HepG2 (cell line): ENCODE results near the gene OSR1. TPM values are rescaled to one million over a fixed set of nuclear protein-coding genes. Genes with fewer than 3 reads are reported as not detected.

Experiments used
- BRD4 ChIP-seq: sonication (generic); formaldehyde crosslinking; IDR thresholded peaks from 2 replicates; pipeline ENCODE4 v1.4.0; 2020; ENCODE audit warnings: missing genetic modification reagents
- CHD2 ChIP-seq: IDR thresholded peaks from 2 replicates; pipeline ENCODE4 v1.6.1; 2011; ENCODE audit warnings: low read depth, low read length, improper control_type of control experiment
- DBP ChIP-seq: sonication (generic); formaldehyde crosslinking; IDR thresholded peaks from 2 replicates; pipeline ENCODE4 v1.4.0; 2020; ENCODE audit warnings: missing genetic modification reagents; ENCODE audit errors: not compliant biosample characterization
- FOXK1 ChIP-seq: sonication (generic); formaldehyde crosslinking; IDR thresholded peaks from 2 replicates; pipeline ENCODE4 v1.4.0; 2020; ENCODE audit warnings: low read depth, missing genetic modification reagents, borderline replicate concordance
- HES4 ChIP-seq: sonication (generic); formaldehyde crosslinking; IDR thresholded peaks from 2 replicates; pipeline ENCODE4 v1.9.0; 2021; ENCODE audit warnings: mild to moderate bottlenecking, missing genetic modification reagents, borderline replicate concordance
- HOXA7 ChIP-seq: sonication (generic); formaldehyde crosslinking; IDR thresholded peaks from 2 replicates; pipeline ENCODE4 v1.8.1; 2022; ENCODE audit warnings: mild to moderate bottlenecking, missing genetic modification reagents, moderate library complexity
- MBD4 ChIP-seq: IDR thresholded peaks from 2 replicates; pipeline ENCODE4 v1.6.1; 2012; ENCODE audit warnings: low read length, inconsistent platforms, borderline replicate concordance
- MYC ChIP-seq: sonication (generic); formaldehyde crosslinking; IDR thresholded peaks from 2 replicates; pipeline ENCODE4 v1.9.0; 2021; ENCODE audit warnings: missing genetic modification reagents, borderline replicate concordance
- PCBP2 ChIP-seq: fragments of 200-400 bp; formaldehyde crosslinking; optimal IDR thresholded peaks from 2 replicates; pipeline ENCODE3; 2018; ENCODE audit warnings: low read length, low read depth; ENCODE audit not compliant: poor library complexity, severe bottlenecking
- SCMH1 ChIP-seq: sonication (generic); formaldehyde crosslinking; IDR thresholded peaks from 2 replicates; pipeline ENCODE4 v1.9.0; 2021; ENCODE audit warnings: missing genetic modification reagents, mild to moderate bottlenecking, borderline replicate concordance
- SIN3B ChIP-seq: fragments of 150-350 bp; IDR thresholded peaks from 2 replicates; pipeline ENCODE4 v1.6.1; 2014; ENCODE audit warnings: low read length
- YEATS2 ChIP-seq: sonication (generic); formaldehyde crosslinking; IDR thresholded peaks from 2 replicates; pipeline ENCODE4 v1.4.0; 2020; ENCODE audit warnings: missing genetic modification reagents, borderline replicate concordance
- ZNF263 ChIP-seq: sonication (generic); formaldehyde crosslinking; IDR thresholded peaks from 2 replicates; pipeline ENCODE4 v1.4.0; 2020; ENCODE audit warnings: missing genetic modification reagents
- ZNF512B ChIP-seq: sonication (generic); formaldehyde crosslinking; IDR thresholded peaks from 2 replicates; pipeline ENCODE4 v1.5.1; 2020; ENCODE audit warnings: missing genetic modification reagents, mild to moderate bottlenecking, borderline replicate concordance
- ZNF720 ChIP-seq: sonication (generic); formaldehyde crosslinking; IDR thresholded peaks from 2 replicates; pipeline ENCODE4 v1.4.0; 2020; ENCODE audit warnings: missing genetic modification reagents
- ZNF782 ChIP-seq: sonication (generic); formaldehyde crosslinking; IDR thresholded peaks from 2 replicates; pipeline ENCODE4 v1.4.0; 2020; ENCODE audit warnings: missing genetic modification reagents, mild to moderate bottlenecking, borderline replicate concordance
- ZSCAN5A ChIP-seq: sonication (generic); formaldehyde crosslinking; IDR thresholded peaks from 2 replicates; pipeline ENCODE4 v1.8.0; 2022; ENCODE audit warnings: mild to moderate bottlenecking, missing genetic modification reagents, borderline replicate concordance
- ZUFSP ChIP-seq: sonication (generic); formaldehyde crosslinking; IDR thresholded peaks from 2 replicates; pipeline ENCODE4 v1.9.0; 2021; ENCODE audit warnings: missing genetic modification reagents, mild to moderate bottlenecking, borderline replicate concordance
- polyA plus RNA-seq, 8 experiments: library from polyadenylated mRNA; depleted of rRNA in 3 of 8; stranded (reverse) in 7 of 8; unstranded in 1 of 8; fragments of >200 nt; fragmentation: Illumina TruSeq in 4 of 8; extraction: Trizol in 4 of 8; gene quantifications; 2 replicates each; pipeline versions ENCODE4 v1.2.1 to v1.2.3, GENCODE V29; 2011 to 2016; ENCODE audit warnings: low read depth in 4 of 8, missing spikeins in 1 of 8, mixed read lengths in 1 of 8; ENCODE audit not compliant: insufficient read depth in 1 of 8
- total RNA-seq, 5 experiments: library from RNA; depleted of rRNA; stranded (reverse); fragments of >200 nt; fragmentation: Illumina TruSeq; extraction: Trizol; gene quantifications; 2 replicates each; pipeline ENCODE4 v1.2.3, GENCODE V29; 2016; ENCODE audit warnings: low read depth in 1 of 5
- TF ChIP-seq, protein P1 (sequence below): sonication (generic); formaldehyde crosslinking; conservative IDR thresholded peaks from 2 replicates; pipeline ENCODE4 v1.8.0; 2022; ENCODE audit warnings: missing genetic modification reagents

OSR1 gene
- total and polyA plus RNA-seq, 2 of the 13 experiments (the other 11 are each of a cell fraction or from before 2014, with no cell fraction given): 0.63 to 1.1 TPM

DNA sequence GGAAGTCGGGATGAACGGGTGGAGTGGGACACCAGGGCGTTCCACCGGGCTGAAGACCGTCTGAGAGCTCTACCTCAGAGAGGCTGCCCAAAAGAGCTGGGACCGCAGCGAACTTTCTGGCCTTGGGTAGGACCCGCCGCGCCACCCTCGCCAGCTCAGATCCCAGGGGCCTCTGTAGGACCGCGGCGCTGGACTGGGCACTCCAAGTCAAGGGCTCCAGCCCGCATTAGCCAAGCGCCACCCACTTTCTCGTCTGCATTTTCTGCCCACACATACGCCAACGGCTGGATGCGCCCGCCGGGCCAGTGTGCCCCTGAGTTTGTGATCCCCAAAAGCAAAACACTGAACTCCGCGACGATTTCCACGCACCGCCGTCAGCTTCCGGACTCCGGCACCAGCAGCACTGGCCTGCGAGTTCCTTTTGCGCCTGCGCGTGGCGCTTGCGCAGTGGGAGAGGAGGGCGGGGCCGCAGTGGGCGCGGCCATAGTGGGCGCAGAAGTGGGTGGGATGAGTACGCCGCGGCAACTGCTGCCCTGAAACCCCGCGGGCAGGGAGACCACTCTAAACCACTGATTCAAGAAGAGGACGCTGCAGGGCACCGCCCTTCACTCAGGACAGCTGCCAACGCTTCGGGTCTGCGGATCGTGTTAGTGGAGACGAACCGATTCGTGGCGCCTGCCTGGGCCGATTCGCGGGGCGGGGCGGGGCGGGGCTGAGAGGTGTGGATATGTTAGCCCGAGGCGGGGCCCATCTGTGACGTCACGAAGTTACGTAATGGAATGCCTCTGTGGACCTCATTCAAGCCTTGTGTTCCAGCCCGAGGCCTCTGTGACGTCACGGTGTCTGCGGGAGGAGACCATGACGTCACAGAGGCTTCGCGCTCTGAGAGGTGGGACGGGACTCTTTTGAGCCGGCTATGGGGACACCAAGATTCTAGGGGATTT lies 10.5 kb downstream of the OSR1 start (continued):
- peak; percentile 92 for TF ChIP-seq ZSCAN5A (CRISPR knock-in tag)
- TF ChIP-seq ZNF263 (CRISPR knock-in tag): peak; percentile 30; the same call in 1 of the 2 replicates
- TF ChIP-seq CHD2: 0 out of 2 replicates have a peak, but pooled peaks have one; percentile 21
- no peak for TF ChIP-seq MBD4
- TF ChIP-seq BRD4 (CRISPR knock-in tag): peak; percentile 70; the same call in 1 of the 2 replicates
- peak; percentile 64 for TF ChIP-seq MYC (CRISPR knock-in tag)
- TF ChIP-seq, protein P1, sequence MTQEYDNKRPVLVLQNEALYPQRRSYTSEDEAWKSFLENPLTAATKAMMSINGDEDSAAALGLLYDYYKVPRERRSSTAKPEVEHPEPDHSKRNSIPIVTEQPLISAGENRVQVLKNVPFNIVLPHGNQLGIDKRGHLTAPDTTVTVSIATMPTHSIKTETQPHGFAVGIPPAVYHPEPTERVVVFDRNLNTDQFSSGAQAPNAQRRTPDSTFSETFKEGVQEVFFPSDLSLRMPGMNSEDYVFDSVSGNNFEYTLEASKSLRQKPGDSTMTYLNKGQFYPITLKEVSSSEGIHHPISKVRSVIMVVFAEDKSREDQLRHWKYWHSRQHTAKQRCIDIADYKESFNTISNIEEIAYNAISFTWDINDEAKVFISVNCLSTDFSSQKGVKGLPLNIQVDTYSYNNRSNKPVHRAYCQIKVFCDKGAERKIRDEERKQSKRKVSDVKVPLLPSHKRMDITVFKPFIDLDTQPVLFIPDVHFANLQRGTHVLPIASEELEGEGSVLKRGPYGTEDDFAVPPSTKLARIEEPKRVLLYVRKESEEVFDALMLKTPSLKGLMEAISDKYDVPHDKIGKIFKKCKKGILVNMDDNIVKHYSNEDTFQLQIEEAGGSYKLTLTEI: no peak
- peak; percentile 78 for TF ChIP-seq HES4 (CRISPR knock-in tag)
- peak; percentile 99 for TF ChIP-seq ZNF782
- no peak; the same call in 1 of the 2 replicates for TF ChIP-seq ZNF512B (CRISPR knock-in tag)
- no peak for TF ChIP-seq PCBP2
- no peak for TF ChIP-seq SCMH1 (CRISPR knock-in tag)
- no peak for TF ChIP-seq SIN3B
- peak; percentile 42 for TF ChIP-seq DBP (CRISPR knock-in tag)
- no peak for TF ChIP-seq HOXA7 (CRISPR knock-in tag)
- TF ChIP-seq ZUFSP (CRISPR knock-in tag): no peak
- TF ChIP-seq YEATS2 (CRISPR knock-in tag): peak; percentile 90; the same call in 1 of the 2 replicates
- peak; percentile 52; the same call in 1 of the 2 replicates for TF ChIP-seq FOXK1 (CRISPR knock-in tag)
- no peak for TF ChIP-seq ZNF720 (CRISPR knock-in tag)
